PC-3 (cell line): Measurements from ENCODE around the gene MYH14. TPM values are rescaled to one million over a fixed set of nuclear protein-coding genes. Genes with fewer than 3 reads are reported as not detected.
A peak's percentile ranks its signal among the peaks of the same experiment; 100 is the strongest.

Experiments
- ATAC-seq: fragments of 200-7000 bp; cut with Tn5 transposase; 2 replicates; pipeline ENCODE4 v1.9.1; 2020; ENCODE audit warnings: mild to moderate bottlenecking, moderate library complexity
- BruUV-seq: library from RNA; stranded (reverse); fragments of 400-500 nt; replicated peaks from 2 replicates; lab custom pipeline; 2021; lab: Mats Ljungman, UMichigan
- CTCF ChIA-PET: fragments of 300-600 bp; sonication (Branson Sonifier 250); formaldehyde crosslinking; loops from one replicate; lab custom pipeline; 2022; ENCODE audit warnings: antibody characterized with exemption; lab: Charles Lee
- POLR2A ChIA-PET: fragments of 300-600 bp; sonication (Branson Sonifier 250); formaldehyde crosslinking; loops from one replicate; lab custom pipeline; 2022; ENCODE audit warnings: antibody characterized with exemption; ENCODE audit not compliant: unreplicated experiment; lab: Charles Lee
- DNase-seq: peaks from one replicate; pipeline ENCODE4 v3.0.0-alpha.2; 2015
- H2AFZ ChIP-seq: fragments of 300-600 bp; sonication (generic); 2 replicates; pipeline ENCODE4 v1.6.0; 2016; ENCODE audit warnings: antibody characterized with exemption, low read length
- H3F3A ChIP-seq: fragments of 300-600 bp; sonication (generic); one replicate; pipeline ENCODE4 v1.6.0; 2017; ENCODE audit warnings: antibody characterized with exemption, low read length, control low read depth, mild to moderate bottlenecking; ENCODE audit not compliant: unreplicated experiment
- H3K27ac ChIP-seq: fragments of 300-600 bp; sonication (generic); 2 replicates; pipeline ENCODE4 v1.5.1; 2016; ENCODE audit warnings: mild to moderate bottlenecking, low read length
- H3K27me3 ChIP-seq: fragments of 300-600 bp; sonication (generic); 2 replicates; pipeline ENCODE4 v1.6.1; 2016; ENCODE audit warnings: low read length, mixed read lengths
- H3K36me3 ChIP-seq: fragments of 300-600 bp; sonication (generic); 2 replicates; pipeline ENCODE4 v1.6.1; 2016; ENCODE audit warnings: low read depth, mixed run types, low read length, mixed read lengths
- H3K4me1 ChIP-seq: fragments of 300-600 bp; sonication (generic); 2 replicates; pipeline ENCODE4 v1.5.1; 2016; ENCODE audit warnings: low read length; ENCODE audit not compliant: insufficient read depth
- H3K4me2 ChIP-seq: fragments of 300-600 bp; sonication (generic); 2 replicates; pipeline ENCODE4 v1.6.0; 2016; ENCODE audit warnings: low read length
- H3K4me3 ChIP-seq: fragments of 300-600 bp; sonication (generic); 2 replicates; pipeline ENCODE4 v1.5.1; 2016; ENCODE audit warnings: mild to moderate bottlenecking, low read length, mixed read lengths
- H3K79me2 ChIP-seq: fragments of 300-600 bp; sonication (generic); 2 replicates; pipeline ENCODE4 v1.6.1; 2017; ENCODE audit warnings: low read length, mixed read lengths
- H3K9ac ChIP-seq: fragments of 300-600 bp; sonication (generic); 2 replicates; pipeline ENCODE4 v1.6.0; 2016; ENCODE audit warnings: mild to moderate bottlenecking, low read length
- H3K9me2 ChIP-seq: fragments of 300-600 bp; sonication (generic); replicated peaks from 2 replicates; pipeline ENCODE4 v1.6.1; 2016; ENCODE audit warnings: mixed run types, low read length, mixed read lengths
- H3K9me3 ChIP-seq: fragments of 300-600 bp; sonication (generic); 2 replicates; pipeline ENCODE4 v1.6.1; 2016; ENCODE audit warnings: low read length, mixed read lengths
- H4K20me1 ChIP-seq: fragments of 300-600 bp; sonication (generic); 2 replicates; pipeline ENCODE4 v1.6.1; 2016; ENCODE audit warnings: low read length, mixed read lengths
- EZH2 ChIP-seq: fragments of 300-600 bp; sonication (generic); IDR thresholded peaks from one replicate; pipeline ENCODE4 v1.6.1; 2017; ENCODE audit warnings: antibody characterized with exemption, mild to moderate bottlenecking, low read length; ENCODE audit not compliant: unreplicated experiment
- EZH2phosphoT487 ChIP-seq: fragments of 300-600 bp; sonication (generic); IDR thresholded peaks from 2 replicates; pipeline ENCODE4 v1.6.1; 2018; ENCODE audit warnings: mild to moderate bottlenecking, antibody characterized with exemption, low read length, borderline replicate concordance
- intact Hi-C: fragments of 100-400 bp; cut with micrococcal nuclease; formaldehyde crosslinking; loops from 2 replicates; pipeline ENCODE4 v1.9.0; 2023
- total RNA-seq: library from RNA; depleted of rRNA; stranded (reverse); fragments of >200 nt; gene quantifications from 2 replicates; pipeline ENCODE4 v1.2.3, GENCODE V29; 2014
- TF ChIP-seq, protein P1 (sequence below): fragments of 300-600 bp; sonication (generic); conservative IDR thresholded peaks from 2 replicates; pipeline ENCODE4 v1.5.1; 2017; ENCODE audit warnings: antibody characterized with exemption, low read depth, mild to moderate bottlenecking, low read length

The MYH14 gene
- total RNA-seq, 1 experiment from 2014 or later: 20.2 TPM

DNA sequence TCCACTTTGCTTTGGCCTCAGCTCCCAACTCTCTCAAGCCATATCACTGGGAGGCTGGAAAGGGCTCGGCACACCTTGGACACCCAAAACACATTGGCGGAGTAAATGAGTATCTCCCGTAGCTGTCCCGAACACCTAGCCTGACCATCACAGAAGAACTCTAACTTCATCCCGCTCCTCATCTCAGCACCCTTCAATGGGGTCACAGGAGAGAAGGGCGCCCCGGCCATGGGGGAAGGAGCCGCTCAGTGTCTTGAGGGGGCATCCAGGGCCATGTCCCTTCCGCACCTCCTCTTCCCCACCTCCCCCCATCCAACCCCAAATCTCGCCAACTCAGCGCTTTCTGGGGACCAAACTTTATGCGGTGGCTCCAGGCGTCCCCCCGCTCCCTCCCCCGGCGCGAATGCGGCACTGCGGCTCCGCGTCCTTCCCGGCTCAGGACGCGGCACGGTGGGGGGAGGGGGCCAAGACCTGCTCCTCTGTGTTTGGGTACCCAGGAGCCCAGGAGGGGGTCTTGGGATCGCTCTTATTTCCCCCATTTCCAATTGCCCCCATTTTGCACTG is 122.8 kb downstream of the MYH14 start:
- Histone ChIP-seq H3K9me2 (no peaks in the 10 kb centered on the region), H4K20me1 (peaks cover 13% of the 10 kb centered on the region; the same call in 1 of the 2 replicates), H3K4me3 (no peak overlapping the region; the same call in 1 of the 2 replicates), H3K36me3 (no peaks in the 10 kb centered on the region), H3K4me2 (peak overlapping the region; percentile 57; the same call in 1 of the 2 replicates), H3K9ac (no peak overlapping the region), H3K79me2 (no peaks in the 10 kb centered on the region), H3K27me3 (no peaks in the 10 kb centered on the region), H3K27ac (no peak overlapping the region), H3K4me1 (peaks cover 12% of the 10 kb centered on the region; the same call in 1 of the 2 replicates), H3F3A (no peaks in the 10 kb centered on the region), H2AFZ (no peak overlapping the region), H3K9me3 (no peaks in the 10 kb centered on the region)
- DNase-seq (no peak), ATAC-seq (no peak)
- no TSS peak for BruUV-seq
- TF ChIP-seq, protein P1, sequence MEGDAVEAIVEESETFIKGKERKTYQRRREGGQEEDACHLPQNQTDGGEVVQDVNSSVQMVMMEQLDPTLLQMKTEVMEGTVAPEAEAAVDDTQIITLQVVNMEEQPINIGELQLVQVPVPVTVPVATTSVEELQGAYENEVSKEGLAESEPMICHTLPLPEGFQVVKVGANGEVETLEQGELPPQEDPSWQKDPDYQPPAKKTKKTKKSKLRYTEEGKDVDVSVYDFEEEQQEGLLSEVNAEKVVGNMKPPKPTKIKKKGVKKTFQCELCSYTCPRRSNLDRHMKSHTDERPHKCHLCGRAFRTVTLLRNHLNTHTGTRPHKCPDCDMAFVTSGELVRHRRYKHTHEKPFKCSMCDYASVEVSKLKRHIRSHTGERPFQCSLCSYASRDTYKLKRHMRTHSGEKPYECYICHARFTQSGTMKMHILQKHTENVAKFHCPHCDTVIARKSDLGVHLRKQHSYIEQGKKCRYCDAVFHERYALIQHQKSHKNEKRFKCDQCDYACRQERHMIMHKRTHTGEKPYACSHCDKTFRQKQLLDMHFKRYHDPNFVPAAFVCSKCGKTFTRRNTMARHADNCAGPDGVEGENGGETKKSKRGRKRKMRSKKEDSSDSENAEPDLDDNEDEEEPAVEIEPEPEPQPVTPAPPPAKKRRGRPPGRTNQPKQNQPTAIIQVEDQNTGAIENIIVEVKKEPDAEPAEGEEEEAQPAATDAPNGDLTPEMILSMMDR: no peak
- no peak for TF ChIP-seq EZH2phosphoT487
- no peak for TF ChIP-seq EZH2
- intact Hi-C loops: no loop called here
- CTCF ChIA-PET: no interaction called here
- POLR2A ChIA-PET: no interaction called here

DNA sequence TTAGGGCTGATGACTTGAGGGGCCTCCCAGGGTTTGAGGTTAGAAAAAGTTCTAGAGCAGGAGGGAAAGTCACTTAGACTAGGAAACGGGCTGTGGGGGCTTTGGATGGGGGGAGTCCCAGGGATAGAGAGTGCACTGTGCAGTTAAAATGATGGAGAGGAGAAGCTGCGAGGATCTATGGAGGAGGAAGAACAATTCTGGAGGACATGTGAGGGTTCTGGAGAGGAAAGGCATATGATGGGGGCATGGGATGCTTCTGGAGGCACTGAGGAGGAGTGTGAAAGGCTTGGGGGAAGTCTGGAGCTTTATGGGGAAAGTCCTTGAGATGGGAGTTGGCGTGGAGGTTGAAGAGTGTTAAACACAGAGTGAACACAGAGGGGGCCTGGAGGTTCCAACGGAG is 123.6 kb downstream of the MYH14 start:
- Histone ChIP-seq H3K27ac (no peak overlapping the region), H3K4me1 (peaks cover 12% of the 10 kb centered on the region; the same call in 1 of the 2 replicates), H3K36me3 (no peaks in the 10 kb centered on the region), H3K9me2 (no peaks in the 10 kb centered on the region), H3K4me3 (no peak overlapping the region), H3F3A (no peaks in the 10 kb centered on the region), H2AFZ (no peak overlapping the region), H3K27me3 (no peaks in the 10 kb centered on the region), H3K9ac (no peak overlapping the region), H3K4me2 (no peak overlapping the region), H4K20me1 (peaks cover 13% of the 10 kb centered on the region; the same call in 1 of the 2 replicates), H3K79me2 (no peaks in the 10 kb centered on the region), H3K9me3 (no peaks in the 10 kb centered on the region)
- no peak for DNase-seq
- ChIA-PET POLR2A (no interaction called here), CTCF (no interaction called here)
- intact Hi-C loops: no loop called here
- BruUV-seq: TSS peak; percentile 43
- ATAC-seq: no peak
- TF ChIP-seq, protein P1: no peak
- TF ChIP-seq EZH2phosphoT487 (no peak), EZH2 (no peak)
